NB4 (cell line): ENCODE results near the gene EFNB3.

Experiments used
- MAX ChIP-seq: IDR thresholded peaks from 2 replicates; pipeline ENCODE4 v1.6.1; 2011; ENCODE audit warnings: low read depth, low read length
- MYC ChIP-seq: IDR thresholded peaks from 2 replicates; pipeline ENCODE4 v1.6.1; 2011; ENCODE audit warnings: low read depth, low read length
- POLR2A ChIP-seq: IDR thresholded peaks from 2 replicates; pipeline ENCODE4 v1.6.1; 2011; ENCODE audit warnings: mild to moderate bottlenecking; ENCODE audit not compliant: insufficient read length; ENCODE audit errors: extremely low read depth
- TF ChIP-seq, protein P1 (sequence below): IDR thresholded peaks from one replicate; pipeline ENCODE4 v1.5.1; 2012; ENCODE audit warnings: low read depth, low read length

- TF ChIP-seq, protein P1, sequence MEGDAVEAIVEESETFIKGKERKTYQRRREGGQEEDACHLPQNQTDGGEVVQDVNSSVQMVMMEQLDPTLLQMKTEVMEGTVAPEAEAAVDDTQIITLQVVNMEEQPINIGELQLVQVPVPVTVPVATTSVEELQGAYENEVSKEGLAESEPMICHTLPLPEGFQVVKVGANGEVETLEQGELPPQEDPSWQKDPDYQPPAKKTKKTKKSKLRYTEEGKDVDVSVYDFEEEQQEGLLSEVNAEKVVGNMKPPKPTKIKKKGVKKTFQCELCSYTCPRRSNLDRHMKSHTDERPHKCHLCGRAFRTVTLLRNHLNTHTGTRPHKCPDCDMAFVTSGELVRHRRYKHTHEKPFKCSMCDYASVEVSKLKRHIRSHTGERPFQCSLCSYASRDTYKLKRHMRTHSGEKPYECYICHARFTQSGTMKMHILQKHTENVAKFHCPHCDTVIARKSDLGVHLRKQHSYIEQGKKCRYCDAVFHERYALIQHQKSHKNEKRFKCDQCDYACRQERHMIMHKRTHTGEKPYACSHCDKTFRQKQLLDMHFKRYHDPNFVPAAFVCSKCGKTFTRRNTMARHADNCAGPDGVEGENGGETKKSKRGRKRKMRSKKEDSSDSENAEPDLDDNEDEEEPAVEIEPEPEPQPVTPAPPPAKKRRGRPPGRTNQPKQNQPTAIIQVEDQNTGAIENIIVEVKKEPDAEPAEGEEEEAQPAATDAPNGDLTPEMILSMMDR, result no peak
- TF ChIP-seq POLR2A (no peak), MYC (no peak), MAX (no peak)
Measured at GRCh38 chr17:7709031-7709430, 4.0 kb downstream of the EFNB3 start.
